ENCODE data around the gene LIPI.
"Not testable (repeated sequence)": the region's sequence is repeated elsewhere in the genome, so short reads cannot be mapped to it uniquely, and the experiment has no call there.

Gene LIPI

DNA sequence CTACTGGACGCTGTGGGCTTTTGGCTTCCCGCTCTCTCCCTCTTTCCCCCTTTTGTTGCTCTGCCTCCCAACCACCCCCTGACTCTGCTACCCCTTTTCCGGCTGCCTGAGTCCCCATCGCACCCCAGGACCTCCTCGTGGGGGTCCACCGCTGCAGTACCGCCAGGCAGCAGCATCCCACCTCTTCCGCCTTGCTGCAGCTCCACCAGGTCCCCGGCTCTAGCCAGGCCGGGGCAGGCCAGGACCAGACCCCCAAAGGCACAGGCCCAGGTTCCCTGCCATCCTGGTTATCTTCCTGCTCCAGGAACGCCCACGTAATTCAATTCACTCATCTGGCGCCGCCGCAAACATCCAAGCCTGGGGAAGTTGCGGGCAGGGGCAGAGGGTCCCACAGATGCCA lies 139.8 kb downstream of the LIPI start:
- no peak overlapping the region for H3K4me3 ChIP-seq (ENCODE audit: low read length)
- TF ChIP-seq, protein P1, sequence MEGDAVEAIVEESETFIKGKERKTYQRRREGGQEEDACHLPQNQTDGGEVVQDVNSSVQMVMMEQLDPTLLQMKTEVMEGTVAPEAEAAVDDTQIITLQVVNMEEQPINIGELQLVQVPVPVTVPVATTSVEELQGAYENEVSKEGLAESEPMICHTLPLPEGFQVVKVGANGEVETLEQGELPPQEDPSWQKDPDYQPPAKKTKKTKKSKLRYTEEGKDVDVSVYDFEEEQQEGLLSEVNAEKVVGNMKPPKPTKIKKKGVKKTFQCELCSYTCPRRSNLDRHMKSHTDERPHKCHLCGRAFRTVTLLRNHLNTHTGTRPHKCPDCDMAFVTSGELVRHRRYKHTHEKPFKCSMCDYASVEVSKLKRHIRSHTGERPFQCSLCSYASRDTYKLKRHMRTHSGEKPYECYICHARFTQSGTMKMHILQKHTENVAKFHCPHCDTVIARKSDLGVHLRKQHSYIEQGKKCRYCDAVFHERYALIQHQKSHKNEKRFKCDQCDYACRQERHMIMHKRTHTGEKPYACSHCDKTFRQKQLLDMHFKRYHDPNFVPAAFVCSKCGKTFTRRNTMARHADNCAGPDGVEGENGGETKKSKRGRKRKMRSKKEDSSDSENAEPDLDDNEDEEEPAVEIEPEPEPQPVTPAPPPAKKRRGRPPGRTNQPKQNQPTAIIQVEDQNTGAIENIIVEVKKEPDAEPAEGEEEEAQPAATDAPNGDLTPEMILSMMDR (IDR thresholded peaks at IDR 0.05; ENCODE audit: insufficient read depth, low read depth, low read length, missing control alignments) = no peak
- DNase-seq (ENCODE audit: low read depth) = no peak

DNA sequence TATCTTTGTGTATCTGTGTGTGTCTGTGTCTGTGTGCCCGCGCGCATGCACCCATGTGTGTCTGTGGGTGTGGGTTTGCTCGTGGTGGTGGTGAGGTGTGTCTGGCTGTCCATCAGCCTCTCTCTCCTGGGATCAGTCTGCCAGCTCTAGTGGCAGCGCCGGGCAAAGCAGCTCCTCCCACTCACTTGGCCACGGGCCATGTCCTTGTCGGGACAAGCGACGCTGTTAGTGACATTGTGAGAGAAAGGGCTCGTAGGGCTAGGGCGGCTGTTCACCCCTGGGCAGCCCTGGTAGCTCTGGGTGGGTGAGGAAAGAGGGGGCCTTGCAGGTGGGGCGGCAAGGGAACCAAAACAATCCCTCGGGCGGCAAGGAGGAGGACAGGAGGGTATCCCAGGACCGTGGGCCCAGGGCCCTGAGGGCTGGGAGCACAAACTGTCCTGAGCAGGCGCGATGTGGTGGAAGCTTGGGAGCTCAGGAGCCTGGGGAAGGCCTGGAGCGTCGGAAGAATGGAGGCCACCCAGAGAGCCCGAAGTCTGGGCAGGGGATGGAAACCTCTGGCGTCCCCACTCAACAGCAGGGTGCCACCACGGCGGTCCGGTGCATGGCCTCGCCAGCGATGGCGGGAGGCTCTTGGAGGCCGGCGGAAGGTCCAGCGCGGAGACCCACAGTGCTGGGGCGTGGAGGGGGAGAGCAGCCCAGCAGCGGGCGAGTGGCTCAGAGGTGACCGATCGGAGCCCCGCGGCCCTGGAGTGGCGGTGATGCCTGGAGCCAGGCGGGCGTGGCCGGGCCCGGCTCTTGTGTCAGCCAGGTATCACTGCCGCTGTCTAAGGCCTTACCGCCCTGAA lies 140.5 kb downstream of the LIPI start:
- TF ChIP-seq, protein P1 (IDR thresholded peaks at IDR 0.05; ENCODE audit: insufficient read depth, low read depth, low read length, missing control alignments) = no peak
- DNase-seq (ENCODE audit: low read depth) = no peak
- H3K4me3 ChIP-seq (ENCODE audit: low read length) = no peak overlapping the region

DNA sequence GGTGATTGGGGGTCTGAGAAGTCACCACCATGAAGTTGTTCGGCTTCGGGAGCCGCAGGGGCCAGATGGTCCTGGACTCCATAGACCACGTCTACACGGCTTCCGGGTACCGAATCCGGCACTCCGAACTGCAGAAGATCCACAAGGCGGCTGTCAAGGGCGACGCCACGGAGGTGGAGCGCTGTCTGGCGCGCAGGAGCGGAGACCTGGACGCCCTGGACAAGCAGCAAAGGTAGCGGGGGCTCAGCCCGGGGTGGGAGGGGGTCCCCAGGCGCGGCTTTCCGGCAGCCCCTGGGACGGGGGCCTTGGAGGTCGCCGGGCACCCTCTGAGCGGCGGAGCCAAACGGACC lies 146.5 kb downstream of the LIPI start:
- TF ChIP-seq, protein P1 (IDR thresholded peaks at IDR 0.05; ENCODE audit: insufficient read depth, low read depth, low read length, missing control alignments) = no peak
- DNase-seq (ENCODE audit: low read depth) = no peak
- H3K4me3 ChIP-seq (ENCODE audit: low read length) = no peak overlapping the region

DNA sequence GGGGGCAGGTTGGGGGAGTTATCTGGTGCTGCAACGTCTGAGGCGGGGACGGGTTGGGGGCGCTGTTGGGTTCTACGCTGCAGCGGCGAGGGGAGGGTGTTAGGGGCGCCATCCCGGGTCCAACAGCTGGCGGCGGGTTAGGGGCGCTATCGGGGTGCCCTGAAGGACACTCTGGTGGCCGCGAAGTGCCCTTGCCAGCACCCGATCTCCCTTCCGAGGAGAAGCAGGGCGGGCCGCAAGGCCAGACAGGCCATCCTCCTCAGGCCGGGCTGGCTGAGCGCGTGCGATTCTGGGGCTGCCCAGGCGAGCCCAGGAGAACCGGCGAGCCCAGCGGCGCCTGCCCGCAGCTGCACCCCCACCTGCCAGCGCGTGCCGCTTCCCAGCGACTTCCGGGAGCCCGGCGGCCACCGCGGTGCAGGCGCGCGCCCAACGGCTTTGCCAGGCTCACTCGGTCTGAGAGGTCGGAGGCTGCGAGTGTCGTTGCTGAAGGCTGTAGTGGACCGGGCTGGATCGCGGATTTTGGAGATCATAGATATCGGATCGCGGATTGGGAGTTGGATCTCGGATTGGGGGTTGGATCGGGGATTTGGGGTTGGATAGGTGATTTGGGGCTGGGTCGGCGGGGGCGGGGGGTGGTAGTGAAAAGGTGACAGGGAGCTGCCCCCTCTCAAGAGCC lies 147.0 kb downstream of the LIPI start:
- not testable (repeated sequence) for DNase-seq (ENCODE audit: low read depth)

GRCh38 chr21:14062684-14063083 lies 148.1 kb downstream of the LIPI start:
- not testable (repeated sequence) for H3K4me3 ChIP-seq (ENCODE audit: low read length); DNase-seq (ENCODE audit: low read depth)

More for the DNA sequence above, 147.0 kb downstream of the LIPI start:
- not testable (repeated sequence) for H3K4me3 ChIP-seq (ENCODE audit: low read length)

DNA sequence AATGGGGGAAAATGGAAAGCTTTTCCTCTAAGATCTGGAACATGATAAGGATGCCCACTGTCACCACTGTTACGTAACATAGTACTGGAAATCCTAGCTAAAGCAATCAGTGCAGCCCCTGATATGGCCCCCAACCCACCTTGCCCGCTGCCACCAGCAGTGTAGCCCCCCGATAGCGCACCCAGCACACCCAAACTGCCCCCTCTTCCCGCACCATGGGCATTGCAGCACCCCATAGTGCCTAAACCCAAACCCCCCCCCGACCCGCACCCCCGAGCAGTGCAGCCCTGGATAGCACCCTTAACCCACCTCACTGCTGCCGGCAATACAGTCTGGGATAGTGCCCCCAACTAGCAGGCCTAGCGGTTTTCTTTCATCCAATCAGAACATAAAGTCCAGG lies 148.9 kb downstream of the LIPI start:
- DNase-seq (ENCODE audit: low read depth); H3K4me3 ChIP-seq (ENCODE audit: low read length): not testable (repeated sequence)

DNA sequence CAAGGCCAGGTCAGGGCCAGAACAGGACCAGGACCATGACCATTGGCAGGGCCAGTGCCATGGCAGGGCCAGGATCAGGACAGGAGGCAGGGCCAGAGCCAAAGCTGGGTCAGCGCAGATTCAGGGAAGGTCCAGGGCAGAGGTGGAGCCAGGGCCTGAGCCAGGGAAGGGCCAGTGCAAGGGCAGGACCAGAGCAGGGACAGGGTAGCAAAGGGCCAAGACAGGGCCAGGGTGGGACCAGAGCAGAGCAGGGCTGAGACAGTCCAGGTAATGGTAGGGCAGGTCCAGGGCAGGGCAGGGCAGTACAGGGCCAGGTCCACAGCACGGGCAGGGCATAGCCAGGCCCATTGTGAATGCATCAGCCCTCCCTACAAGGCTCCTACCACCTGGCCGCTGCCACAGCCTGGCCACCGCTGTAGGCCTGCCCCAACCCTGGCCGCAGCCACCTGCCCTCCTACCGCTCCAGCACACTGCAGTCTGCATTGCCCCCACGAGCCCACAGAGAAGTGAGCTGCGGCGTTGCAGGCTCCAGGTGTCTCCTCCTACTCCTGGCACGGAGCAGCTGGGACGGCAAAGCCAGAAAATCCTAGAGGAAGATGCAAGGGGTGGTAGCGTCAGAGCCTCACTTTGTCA lies 151.6 kb downstream of the LIPI start:
- not testable (repeated sequence) for DNase-seq (ENCODE audit: low read depth); H3K4me3 ChIP-seq (ENCODE audit: low read length)
